GM18507 (cell line): ENCODE data around the gene ARHGEF37.
"Not testable (repeated sequence)": the region's sequence is repeated elsewhere in the genome, so short reads cannot be mapped to it uniquely, and the experiment has no call there.

Experiments used
- DNase-seq: peaks from one replicate; pipeline ENCODE4 v3.0.0; 2011; ENCODE audit warnings: low read depth; ENCODE audit not compliant: insufficient read length; ENCODE audit errors: extremely low spot score
- FAIRE-seq: peaks from 2 replicates; lab custom pipeline; 2011; peaks lifted over from hg19 to GRCh38; lab: Jason Lieb, UNC

ARHGEF37 gene

DNA sequence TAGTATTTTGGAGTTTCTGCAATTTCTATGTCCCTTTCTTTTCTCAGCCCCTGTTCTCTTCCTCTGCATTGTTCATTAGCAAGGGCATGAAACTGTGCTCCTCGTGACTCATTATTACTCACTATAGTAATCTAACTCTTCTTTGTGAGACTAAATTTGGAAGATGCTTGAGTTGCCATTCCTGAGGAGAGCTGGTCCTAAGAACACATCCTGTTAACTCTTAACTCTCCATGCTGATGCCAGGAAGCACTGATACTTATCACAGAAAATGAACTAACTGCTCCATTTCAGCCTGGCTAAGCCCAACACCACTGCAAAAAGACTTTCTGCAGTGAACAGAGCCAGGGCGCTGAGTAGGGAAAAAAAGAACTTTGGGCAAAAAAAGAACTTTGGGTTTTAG is 19.4 kb upstream of the ARHGEF37 start:
- FAIRE-seq (no peak), DNase-seq (no peak)

DNA sequence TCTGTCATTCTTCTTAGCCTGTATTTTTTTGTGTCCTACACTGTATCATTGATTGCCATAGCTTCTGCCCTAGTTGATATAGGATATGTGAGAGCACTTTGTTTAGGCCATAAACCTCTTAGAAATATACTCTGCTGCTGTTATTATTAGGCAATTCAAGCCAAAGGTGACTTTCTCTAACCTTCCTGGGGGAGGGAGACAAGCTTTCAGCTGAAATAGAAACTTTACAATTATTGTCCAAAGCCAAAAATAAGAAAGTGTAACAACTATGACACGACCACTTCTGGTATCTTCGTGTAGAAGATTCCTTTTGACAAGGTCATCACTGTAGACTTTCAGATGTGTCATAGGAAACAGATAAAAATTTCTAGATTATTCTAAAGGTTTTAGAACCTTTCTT is 17.8 kb upstream of the ARHGEF37 start:
- DNase-seq, result no peak
- FAIRE-seq, result no peak

DNA sequence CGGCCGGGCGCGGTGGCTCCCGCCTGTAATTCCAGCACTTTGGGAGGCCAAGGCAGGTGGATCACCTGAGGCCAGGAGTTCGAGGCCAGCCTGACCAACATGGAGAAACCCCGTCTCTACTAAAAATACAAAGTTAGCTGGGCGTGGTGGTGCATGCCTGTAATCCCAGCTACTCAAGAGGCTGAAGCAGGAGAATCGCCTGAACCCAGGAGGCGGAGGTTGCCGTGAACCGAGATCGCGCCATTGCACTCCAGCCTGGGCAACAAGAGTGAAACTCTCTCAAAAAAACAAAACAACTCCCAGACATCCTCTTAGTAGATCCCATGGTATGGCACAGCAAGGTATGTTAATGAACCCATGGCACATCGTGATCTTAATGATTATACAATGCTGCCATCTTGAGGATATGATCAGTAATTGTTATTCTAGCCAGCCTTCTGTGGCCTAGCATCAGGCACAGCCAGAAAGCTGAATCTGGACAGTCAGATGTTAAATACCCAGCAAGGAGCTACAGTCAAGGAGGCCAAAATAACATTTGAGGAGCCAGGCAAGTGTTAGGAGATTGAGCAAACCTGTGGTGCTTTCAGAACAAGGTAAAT is 16.7 kb upstream of the ARHGEF37 start:
- DNase-seq (peak; percentile 52), FAIRE-seq (peak; percentile 81)

DNA sequence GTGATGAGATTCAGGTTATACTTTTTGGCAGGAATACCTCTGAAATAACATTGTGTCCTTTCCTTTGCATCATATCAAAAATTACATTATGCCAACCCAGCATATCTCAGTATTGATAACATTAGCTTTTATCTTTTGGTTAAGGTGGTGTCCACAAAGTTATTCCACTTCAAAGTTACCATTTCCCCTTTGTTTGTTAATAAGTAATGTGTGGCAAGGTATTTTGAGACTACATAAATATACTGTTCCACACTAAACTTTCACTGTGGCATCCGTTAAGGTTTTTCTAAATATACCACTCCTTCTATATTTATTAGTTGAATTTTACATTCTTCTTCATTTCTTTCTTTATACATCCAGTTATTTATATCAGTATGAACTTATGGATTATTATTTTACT is 14.1 kb upstream of the ARHGEF37 start:
- no peak for DNase-seq
- peak; percentile 42 for FAIRE-seq

DNA sequence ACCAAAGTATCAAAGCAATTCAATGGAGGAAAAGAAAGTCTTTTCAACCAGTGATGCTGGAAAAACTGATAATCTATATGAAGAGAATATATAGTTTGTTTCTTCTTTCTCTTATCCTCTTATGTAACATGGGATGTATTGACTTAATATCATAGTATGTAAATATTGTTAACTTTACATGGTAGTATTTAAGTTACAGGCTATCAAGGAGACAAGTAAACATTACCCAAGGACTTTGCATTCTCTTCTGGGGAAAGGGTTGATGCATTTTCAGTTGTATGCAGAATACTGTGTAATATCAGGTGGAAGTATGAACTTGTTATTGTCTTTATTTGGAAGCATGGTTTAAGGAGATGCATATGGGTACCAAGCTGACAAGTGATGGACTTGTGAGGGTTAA is 9.1 kb upstream of the ARHGEF37 start:
- no peak for DNase-seq
- no peak for FAIRE-seq

DNA sequence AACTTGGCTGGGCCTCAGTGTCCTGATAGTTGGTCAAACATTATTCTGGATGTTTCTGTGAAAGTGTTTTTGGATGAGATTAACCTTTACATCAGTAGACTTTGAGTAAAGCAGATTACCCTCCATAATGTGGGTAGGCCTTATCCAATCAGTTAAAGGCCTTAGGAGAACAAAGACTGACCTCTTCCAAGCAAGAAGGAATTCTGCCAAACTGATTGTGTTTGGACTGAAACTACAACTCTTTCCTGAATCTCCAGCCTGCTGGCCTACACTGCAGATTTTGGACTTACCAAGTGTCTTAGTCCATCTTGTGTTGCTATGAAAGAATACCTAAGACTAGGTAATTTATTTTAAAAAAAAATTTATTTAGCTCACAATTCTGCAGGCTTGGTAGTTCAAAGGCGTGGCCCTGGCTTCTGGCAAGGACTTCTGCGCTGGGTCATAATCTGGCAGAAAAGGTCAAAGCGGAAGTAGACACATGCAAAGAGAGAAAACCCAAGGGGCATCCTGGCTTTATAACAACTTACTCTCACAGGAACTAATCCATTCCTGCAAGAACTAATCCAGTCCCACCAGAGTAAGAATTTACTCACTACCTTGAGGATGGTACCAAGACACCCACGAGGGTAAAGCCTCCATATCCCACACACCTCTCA is 8.6 kb upstream of the ARHGEF37 start:
- FAIRE-seq (no peak), DNase-seq (no peak)

DNA sequence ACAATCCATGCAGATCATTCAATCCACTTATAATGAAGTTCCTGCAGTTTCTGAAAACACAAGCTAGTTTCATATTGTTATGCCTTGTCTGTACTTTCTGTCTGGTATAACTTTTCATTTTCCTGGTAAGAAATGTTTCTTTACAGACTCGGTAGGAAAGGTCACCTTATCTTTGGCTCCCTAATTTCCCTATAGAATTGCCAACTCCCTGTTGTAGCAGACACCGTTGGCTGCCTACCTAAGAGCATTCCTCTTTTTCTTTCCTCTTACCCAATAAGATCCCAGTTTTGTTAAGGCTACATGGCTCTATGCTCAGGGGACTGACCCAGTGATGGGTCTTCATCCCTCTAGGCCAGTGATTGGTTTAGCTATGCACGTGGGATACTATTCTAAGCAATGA is 6.2 kb upstream of the ARHGEF37 start:
- DNase-seq (no peak), FAIRE-seq (no peak)

DNA sequence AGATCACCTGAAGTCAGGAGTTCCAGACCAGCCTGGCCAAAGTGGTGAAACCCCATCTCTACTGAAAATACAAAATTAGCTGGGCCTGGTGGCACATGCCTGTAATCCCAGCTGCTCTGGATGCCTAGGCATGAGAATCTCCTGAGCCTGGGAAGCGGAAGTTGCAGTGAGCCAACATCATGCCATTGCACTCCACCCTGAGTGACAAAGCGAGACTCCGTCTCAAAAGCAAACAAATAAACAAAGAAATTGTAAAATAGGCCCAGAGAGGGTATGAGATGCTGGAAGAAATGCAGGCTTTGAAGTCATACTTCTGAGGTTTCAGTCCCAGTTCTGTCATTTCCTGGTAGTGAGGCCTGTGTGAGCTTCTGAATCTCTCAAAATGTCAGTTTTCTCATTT is 5.3 kb upstream of the ARHGEF37 start:
- FAIRE-seq, result no peak
- DNase-seq, result no peak

DNA sequence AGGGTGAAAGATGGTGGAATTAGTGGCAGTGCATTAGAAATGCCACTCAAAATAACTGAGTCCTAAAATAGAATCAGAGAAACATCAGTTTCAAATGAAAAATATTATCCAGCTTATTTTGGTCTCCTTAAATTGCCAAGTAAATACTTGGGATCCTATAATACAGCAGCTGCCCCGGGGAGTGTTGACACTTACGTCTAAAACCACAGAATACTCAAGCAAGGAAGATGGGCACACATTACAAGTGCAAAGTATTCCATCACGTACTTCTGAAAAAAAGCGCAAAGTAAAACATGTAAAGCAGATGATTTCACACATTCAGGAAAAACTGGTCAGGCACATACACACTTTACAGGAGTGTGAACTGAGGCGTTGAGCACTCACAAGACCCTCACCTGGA is 2.4 kb upstream of the ARHGEF37 start:
- no peak for FAIRE-seq

DNA sequence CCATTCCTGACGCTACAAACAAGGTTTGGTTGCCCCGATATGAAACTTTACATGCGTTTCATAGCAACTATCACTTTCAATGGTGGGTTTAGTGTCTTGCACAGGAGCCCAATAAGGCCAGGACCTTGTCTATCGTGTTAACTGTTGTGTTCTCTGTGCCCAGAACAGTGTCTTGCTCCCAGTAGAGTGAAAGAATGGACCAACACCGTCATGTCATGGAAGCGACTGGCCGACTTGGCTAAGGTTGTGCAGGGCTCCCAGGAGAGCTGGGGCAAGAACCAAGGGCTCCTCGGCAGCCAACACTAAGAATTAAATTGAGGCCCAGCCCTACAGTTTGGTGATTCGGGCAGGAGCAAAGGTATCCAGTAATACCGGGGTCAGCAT is 498 bp upstream of the ARHGEF37 start:
- no peak for FAIRE-seq
- no peak for DNase-seq

More for the DNA sequence above, 2.4 kb upstream of the ARHGEF37 start:
- DNase-seq, result no peak

DNA sequence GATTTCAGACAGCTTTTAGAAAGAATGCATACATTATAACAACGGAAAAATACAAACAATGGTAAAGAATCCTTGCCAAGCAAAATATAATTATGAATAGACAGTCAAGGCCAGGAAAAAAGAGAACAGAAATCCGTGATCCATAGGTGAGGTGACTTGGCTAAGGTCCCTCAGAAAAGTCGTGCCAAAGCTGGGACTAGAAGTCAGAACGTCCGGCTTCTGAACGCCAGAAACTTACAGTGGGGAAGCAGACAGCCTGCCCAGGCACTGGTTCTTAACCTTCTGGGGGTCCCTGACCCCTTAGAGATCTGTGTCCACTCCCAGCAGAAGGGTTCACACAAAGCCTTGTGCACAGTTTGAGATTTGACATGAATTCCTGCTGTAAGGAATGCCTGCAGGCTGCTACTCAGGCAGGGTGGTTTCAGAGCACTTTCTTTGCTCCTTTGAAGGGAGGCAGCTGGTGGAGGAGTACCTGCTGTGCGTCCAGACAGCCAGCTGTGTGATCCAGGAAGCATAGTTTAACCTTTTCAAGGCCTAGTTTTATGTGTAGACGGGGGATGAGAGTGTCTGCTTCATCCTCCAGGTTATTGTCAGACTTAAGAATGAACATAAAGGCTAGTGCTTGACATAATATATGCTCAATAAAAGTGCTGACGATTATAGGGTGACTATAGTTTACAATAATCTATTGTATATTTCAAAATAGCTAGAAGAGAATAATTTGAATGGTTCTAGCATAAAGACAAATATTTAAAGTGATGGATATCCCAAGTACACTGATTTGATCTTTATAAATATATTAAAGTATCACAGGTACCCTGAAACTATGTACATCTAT is 852 bp downstream of the ARHGEF37 start:
- no peak for FAIRE-seq
- no peak for DNase-seq

DNA sequence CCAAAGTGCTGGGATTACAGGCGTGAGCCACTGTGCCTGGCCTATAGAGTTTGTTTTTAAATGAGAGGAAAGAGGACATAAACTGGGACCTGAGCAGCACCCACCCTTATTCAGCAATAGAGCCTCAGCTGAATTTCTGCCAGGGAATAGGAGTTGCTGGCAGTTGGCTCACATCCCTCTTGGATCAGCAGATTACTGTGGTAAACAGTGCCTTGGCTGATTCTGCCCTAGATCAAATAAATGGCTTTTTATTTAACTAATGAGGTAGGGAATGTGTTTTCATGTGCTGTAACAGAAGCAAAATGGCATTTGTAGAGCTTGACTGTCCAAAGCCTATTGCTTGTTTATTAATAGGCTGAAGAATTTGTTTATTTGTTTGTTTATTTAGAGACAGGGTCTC is 2.1 kb downstream of the ARHGEF37 start:
- FAIRE-seq (no peak), DNase-seq (no peak)

DNA sequence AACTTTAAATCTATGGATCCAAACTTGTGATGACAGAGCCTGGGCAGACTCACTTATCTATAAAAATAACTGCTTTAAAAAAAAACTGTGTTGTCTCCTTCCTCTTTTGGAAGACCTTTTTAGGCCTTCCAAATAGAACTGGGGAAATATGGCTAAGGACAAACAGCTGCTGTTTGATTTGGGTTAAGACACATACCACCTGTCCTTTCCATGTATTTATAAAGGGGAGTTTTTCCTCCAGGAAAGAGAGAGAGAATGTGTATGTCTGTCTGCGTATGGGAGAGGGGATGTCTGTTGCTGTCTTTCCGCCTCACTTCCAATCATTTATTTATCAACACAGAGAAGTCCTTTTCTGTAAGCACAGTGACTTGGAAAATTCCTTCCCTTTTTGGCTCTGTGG is 2.8 kb downstream of the ARHGEF37 start:
- DNase-seq, result no peak

DNA sequence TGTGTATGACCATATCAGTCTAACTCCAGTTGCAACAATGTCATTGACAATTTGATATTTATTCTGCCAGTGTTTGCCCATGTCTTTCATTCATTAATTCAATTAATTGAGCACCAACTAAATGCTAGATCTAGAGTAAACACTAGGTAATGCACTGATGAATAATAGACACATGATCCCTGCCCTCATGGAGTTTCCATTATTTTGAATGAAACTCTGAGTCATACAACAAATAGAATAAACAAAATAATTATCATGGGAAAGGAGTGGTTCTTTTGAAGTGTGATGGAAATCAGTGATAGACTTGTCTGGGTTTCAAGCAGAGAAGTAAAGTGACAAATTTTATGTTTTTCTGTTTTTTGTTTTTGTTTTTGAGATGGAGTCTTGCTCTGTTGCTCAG is 4.6 kb downstream of the ARHGEF37 start:
- DNase-seq, result no peak
- no peak for FAIRE-seq

More for the DNA sequence above, 2.8 kb downstream of the ARHGEF37 start:
- no peak for FAIRE-seq

DNA sequence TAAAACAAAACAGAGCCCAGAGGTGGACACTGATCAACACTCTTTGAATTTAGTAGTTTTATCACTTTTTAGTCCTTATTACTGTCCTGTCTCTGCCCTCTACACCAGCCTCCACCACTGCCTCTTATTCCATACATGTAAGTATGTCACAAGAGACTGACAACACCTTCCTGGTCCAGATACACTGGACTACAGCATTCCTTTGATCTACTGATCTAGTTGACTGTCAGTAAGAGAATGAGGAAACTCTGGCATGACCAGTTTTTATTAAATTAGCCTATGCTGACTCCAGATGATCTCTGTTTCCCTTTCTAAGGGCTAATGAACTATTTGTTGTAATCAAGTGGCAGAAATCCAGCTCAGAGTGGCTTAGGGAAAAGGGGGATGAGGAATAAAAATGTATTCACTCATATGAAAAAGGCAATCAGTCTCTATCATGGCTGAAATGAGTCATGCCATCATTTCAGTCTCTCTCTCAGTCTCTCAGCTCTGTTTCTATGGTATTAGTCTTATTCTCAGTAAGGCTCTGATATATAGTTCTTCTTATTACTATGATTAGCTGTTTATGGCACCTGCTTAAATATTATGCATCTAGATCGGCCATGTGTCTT is 5.5 kb downstream of the ARHGEF37 start:
- FAIRE-seq (no peak), DNase-seq (no peak)

DNA sequence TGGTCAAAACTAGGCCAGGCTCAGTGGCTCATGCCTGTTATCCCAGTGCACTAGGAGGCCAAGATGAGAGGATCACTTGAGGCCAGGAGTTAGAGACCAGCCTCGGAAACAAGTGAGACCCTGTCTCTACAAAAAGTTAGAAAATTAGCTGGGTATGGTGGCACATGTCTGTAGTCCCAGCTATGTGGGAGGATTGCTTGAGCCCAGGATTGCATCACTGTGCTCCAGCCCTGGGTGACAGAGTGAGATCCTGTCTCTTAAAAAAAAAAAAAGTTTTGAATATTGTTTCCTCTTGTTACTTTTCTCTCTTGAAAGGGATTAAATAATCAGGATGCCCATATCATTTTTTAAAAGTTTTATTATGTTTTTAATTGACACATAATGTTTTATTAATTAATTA is 7.6 kb downstream of the ARHGEF37 start:
- DNase-seq (no peak), FAIRE-seq (no peak)

DNA sequence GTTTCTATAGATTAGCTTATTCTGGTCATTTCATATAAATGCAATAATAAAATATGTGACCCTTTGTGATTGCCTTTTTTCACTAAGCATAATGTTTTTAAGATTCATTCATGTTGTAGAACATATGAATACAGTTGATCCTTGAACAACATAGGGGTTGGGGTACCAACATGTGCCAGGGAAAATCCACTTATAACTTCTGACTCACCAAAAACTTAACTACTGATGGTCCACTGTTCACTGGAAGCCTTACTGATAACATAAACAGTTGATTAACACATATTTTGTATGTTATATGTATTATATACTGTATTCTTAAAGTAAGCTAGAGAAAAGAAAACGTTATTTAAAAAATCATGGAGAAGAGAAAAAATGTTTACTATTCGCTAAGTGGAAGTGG is 12.1 kb downstream of the ARHGEF37 start:
- no peak for DNase-seq
- FAIRE-seq, result no peak

DNA sequence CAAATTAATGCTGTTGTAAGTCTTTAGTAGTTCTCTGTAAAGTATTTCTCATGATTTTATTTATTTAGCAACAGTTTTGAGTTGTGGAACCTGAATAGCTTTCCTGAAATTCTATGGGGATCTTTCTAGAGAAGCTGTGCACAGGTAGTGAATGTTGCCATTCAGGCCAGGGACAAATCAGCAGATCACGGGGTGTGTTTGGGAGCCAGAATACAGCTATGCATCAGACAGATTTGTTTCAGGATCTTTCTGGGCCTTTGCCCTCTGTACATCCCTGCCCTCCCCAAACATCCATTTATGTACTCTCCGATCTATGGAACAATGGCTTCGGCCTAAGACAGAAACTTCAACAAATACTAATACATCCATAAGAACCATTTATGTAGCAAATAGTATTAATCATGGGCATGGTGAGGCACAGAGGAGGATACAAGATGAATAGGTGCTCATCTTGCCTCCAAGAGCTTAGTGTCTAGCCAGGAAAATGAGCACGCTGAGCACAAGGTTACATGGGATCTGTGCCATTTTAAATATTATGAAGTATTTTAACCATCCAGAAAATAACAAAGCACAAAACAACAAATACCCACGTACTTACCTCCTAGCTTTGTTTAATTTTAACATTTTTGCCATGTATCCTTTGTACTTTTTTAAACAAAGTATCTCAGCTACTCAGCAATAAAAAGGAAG is 13.1 kb downstream of the ARHGEF37 start:
- FAIRE-seq (no peak), DNase-seq (no peak)

DNA sequence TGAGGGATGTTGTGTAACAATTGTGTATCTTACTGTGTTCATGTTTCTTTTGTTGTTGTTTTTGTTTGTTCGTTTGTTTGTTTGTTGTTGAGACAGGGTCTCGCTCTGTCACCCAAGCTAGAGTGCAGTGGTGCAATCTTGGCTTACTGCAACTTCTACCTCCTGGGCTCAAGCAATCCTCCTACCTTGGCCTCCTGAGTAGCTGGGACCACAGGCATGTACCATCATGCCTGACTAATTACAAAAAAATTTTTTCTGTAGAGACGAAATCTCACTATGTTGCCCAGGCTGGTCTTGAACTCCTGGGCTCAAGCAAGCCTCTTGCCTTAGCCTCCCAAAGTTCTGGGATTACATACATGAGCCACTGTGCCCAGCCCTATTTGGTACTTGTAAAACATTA is 13.8 kb downstream of the ARHGEF37 start:
- not testable (repeated sequence) for FAIRE-seq, DNase-seq

DNA sequence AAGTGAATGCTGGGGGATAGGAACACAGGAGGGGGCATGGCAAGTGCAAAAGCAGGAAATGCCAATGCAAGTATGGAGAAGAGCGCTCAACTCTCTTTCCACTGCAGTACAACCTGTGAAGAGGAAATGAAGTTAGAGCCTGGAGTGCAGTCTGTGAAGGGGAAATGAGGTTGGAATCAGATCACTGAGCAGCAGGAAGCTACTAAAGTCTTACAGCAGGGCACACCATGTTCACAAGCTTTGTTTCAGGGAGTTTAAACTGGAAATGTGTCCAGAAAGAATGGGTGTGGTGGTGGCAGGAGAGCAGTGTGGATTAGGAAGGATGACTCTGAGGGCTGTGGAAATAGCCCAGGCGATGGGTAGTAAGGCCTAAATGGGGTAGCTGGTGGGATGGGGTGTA is 15.4 kb downstream of the ARHGEF37 start:
- no peak for FAIRE-seq

More for the DNA sequence above, 15.4 kb downstream of the ARHGEF37 start:
- DNase-seq, result no peak
